GM12875 (cell line): ENCODE results near the gene DIP2C.

Experiments
- H3K4me3 ChIP-seq: one replicate; pipeline ENCODE4 v1.5.1; 2011; ENCODE audit warnings: low read depth, low read length, control low read depth
- TF ChIP-seq, protein P1 (sequence below): IDR thresholded peaks from 2 replicates; pipeline ENCODE4 v1.5.1; 2011; ENCODE audit warnings: low read depth, mild to moderate bottlenecking, control low read depth, inconsistent platforms, low read length, moderate library complexity, borderline replicate concordance; ENCODE audit not compliant: insufficient read depth

DIP2C gene

DNA sequence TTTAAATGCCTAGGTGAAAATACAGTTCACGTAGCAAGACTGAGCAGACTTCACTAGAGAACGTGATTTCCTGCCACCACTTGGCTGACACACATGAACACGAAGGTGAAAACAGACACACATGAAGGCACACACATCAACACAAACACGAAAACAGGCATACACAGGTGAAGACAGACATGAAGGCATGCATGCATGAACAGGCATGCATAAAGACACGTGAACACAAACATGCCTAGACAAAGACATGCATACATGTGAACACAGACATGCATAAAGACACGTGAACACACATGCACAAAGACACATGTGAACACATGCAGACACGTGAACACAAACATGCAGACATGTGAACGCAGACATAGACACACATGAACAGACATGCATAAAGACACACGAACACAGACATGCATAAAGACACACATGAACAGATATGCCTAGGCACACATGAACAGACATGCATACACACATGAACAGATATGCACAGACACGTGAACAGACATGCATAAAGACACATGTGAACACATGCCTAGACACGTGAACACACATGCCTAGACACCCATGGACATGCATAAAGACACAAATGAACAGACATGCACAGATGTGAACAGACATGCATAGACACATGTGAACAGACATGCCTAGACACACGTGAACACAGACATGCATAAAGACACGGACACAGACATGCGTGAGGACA, 311.1 kb downstream of the DIP2C start:
- H3K4me3 ChIP-seq, result no peak overlapping the region
- TF ChIP-seq, protein P1, sequence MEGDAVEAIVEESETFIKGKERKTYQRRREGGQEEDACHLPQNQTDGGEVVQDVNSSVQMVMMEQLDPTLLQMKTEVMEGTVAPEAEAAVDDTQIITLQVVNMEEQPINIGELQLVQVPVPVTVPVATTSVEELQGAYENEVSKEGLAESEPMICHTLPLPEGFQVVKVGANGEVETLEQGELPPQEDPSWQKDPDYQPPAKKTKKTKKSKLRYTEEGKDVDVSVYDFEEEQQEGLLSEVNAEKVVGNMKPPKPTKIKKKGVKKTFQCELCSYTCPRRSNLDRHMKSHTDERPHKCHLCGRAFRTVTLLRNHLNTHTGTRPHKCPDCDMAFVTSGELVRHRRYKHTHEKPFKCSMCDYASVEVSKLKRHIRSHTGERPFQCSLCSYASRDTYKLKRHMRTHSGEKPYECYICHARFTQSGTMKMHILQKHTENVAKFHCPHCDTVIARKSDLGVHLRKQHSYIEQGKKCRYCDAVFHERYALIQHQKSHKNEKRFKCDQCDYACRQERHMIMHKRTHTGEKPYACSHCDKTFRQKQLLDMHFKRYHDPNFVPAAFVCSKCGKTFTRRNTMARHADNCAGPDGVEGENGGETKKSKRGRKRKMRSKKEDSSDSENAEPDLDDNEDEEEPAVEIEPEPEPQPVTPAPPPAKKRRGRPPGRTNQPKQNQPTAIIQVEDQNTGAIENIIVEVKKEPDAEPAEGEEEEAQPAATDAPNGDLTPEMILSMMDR, result no peak

DNA sequence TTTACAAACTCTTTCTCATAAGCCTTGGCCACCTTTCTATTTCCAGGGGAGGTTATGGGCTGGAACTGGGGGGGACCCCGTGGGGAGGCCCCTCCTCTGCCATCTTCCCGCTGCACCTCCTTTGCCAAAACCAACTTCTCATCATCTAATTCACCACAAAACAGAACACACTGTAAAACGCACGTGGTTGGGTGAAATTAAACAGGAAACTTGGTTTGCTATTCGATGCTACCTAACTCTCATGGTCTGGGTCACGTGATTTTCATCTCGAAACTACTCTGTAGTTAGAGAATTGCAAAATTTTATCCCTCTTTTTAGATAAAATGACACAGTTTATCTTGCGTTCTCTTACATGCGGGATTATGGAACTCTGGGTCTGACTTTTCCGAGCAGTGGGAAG, 312.2 kb downstream of the DIP2C start:
- no peak overlapping the region for H3K4me3 ChIP-seq
- TF ChIP-seq, protein P1, result no peak

DNA sequence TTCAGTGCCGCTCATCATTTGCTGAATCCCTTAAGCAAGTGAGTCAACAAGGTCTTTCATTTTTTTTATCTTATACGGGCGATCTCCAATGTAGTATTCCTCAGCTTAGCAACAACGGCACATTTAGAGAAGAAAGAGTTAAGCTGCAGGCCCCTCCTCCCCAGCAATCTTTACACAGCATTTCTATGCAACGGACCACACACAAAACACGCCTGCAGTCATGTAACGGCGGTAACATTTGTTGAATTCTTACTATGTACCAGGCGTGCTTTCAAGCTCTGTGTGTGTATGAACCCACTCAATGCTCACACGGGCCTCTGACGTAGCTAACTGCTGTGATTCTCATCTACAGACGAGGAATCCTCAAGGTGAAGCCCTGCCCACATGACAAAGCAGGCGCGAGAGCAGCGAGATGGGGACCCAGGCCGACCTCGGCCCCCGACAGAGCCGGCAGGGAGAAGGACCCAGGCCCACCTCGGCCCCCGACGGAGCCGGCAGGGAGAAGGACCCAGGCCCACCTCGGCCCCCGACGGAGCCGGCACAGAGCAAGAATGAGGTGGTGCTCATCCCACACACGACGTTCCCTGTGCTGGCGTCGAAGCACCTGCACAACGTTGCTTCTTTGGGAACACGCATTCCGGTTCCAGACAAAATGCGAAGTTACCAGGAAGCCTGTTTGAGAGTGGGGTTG, 313.5 kb downstream of the DIP2C start:
- TF ChIP-seq, protein P1, result no peak
- no peak overlapping the region for H3K4me3 ChIP-seq

DNA sequence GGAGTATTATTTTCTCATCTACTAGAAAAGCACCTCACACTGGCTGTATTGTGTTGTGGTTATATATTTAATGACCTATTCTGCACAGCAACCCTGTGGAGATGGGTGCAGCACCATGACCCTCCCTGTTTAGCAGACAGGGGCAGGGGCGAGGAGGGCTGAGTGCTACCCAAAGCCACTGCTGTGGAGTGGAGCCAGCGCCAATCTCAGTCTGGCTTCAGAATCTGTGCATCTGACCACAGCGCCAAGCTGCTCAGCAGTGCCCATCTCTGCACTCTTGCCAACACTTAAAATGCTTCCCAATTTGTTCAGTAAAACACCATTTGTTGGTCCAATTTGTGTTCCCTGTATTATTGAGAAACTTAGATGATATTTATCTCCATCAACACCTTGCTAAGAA, 315.1 kb downstream of the DIP2C start:
- TF ChIP-seq, protein P1, result no peak

DNA sequence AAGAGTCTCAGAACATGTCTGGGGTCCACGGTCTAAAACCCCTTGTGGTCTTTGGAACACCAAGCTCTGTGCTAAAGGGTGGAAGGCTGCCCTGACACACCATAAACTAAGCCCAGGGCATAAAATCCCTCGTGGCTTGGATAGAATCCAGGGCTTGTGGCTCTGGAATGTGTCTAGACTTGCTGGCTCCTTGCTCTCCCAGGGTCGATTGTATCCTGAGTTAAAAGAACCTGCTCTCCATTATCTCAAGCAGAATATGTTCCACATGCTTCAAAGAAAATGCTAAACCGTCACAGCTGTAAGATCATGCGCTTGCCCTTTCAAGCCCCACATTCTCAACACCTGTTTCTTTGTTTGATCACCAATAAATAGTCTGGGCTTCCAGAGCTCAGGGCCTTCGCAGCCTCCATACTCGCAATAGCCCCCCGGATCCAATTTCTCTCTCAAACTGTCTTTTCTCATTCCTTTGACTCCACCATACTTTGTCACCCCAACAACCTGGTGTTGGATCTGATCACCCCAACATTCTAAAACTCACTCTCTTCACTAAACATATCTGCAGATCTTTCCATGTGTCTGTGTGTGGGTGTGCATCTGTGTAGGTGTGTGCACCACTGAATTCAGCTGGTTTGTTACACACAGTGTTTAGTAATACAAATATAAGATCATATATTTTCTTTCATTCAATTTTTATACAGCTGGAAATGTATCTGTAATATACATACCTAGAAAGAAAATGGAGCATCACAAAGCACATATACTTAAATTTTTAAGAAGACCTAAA, 315.8 kb downstream of the DIP2C start:
- TF ChIP-seq, protein P1, result no peak
- H3K4me3 ChIP-seq, result no peak overlapping the region

More for the DNA sequence above, 315.1 kb downstream of the DIP2C start:
- H3K4me3 ChIP-seq, result no peak overlapping the region

DNA sequence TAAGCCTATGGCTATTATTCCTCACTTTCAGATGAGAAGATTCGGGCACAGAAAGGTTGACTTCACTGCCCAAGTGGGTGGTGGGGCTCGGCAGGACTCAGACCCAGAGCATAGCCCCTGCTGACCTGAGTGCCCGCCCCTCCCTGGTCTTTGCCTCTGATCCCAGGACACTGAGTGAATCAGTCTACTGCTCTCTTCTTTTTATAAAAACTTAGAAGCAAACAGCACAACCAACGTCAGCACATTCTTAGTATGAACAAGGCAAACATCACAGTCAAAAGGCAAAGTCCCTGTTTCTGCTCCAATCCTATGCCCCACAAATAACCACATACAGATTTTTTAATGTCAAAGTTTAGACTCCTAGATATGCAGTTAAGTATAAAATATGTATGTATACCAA, 316.5 kb downstream of the DIP2C start:
- TF ChIP-seq, protein P1, result no peak
- no peak overlapping the region for H3K4me3 ChIP-seq
